ENCODE data around the gene POMT2.
"Not testable (repeated sequence)": the region's sequence is repeated elsewhere in the genome, so short reads cannot be mapped to it uniquely, and the experiment has no call there.

Gene POMT2

DNA sequence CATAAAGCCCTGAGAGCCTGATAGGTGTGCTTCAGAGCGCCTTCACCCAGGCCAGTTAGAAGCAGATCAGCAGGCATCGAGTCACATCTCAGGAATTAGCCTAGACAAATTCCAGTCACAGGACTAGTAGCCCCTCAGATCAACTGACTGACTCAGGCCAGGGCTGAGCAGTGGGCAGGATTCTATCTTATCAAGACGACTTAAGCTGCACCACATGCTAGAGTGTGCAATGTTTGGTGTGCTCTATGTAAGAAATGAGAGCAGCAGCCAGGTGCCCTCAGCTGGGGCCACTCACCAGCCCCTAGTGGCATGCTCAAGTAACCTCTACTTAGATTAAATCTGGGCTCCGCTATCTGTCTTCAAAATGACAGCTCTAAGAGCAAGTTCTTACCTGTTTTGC is 30.0 kb downstream of the POMT2 start:
- DNase-seq: no peak

DNA sequence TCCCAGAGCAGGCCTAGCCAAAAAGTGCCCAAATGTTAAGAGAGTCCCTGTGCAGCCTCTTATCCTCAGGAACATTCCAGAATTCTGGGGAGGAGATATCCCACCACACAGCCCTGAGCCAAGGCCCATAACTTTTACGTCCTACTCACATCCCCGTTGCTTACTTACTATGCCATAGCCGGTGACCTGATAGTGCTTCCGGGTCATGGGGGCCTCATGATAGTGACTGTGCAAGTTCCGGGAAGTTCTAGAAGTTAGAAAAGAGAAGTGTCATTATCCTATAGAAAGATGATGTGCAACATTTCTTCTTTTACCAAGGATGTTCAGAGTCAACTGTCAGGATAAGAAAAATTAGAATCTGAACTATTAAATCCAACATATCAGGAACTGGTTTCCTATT is 34.1 kb downstream of the POMT2 start:
- DNase-seq: no peak

DNA sequence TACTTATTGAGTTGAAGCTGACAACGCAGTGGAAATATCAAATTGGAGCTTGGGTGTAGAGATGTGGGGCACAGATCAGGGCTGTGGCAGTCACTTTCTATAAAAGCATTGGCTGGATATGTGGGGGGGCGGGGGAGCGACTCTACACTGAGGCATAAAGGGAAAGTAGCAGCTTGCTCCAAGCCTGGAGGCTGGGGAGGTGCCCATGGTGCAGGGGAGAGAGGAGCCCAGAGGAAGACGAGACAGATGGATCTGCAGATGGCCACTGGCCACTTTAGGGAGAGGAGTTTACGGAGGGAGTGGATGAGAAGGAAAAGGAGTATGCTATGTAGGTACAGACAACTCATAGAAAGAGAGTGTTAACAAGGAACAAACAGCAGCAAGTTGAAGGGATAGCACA is 36.2 kb downstream of the POMT2 start:
- DNase-seq: no peak

DNA sequence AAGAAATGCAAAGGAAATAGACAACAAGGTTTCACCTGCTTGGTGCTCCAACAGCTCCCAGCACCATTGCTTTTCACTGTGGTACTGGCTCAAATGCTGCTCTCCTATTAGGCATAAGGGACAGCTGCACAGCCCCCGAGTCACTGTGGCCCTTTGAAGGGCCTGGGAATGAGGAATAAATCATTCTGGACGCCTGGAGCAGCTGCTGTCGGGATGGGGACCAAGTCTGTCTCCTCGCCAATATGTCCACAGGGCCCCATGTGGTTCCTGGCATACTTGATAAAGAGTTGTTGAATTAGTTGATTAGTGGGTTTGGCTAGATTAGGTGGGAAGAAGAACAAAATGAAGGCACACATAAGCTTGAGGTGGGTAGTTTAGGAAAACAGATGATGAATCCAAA is 36.6 kb downstream of the POMT2 start:
- DNase-seq: no peak

DNA sequence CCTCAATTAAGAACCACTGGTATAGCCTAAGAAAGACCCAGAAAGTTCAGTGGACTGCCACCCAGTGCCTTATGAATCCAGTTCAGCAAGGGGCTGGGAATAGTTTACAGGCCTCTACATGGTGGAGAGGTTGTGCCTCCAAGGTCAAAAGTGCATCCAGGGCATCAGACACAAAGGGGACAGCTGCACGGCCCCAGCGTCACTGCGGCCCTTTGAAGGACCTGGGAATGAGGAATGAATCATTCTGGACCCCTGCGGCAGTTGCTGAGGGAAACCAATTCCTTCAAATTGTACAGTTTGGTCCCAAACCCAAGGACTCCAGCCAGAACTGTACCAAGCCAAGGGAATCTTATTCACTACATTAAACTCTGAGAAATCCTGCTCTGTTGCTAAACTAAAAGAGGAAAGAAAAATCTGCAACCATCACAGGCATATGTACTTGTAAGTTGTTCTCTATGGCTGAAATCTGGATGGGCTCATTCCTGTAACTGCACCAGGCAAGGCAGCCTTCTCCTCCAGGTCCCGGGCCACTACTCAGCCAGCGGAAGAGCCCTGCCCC is 38.8 kb downstream of the POMT2 start:
- no peak for DNase-seq

DNA sequence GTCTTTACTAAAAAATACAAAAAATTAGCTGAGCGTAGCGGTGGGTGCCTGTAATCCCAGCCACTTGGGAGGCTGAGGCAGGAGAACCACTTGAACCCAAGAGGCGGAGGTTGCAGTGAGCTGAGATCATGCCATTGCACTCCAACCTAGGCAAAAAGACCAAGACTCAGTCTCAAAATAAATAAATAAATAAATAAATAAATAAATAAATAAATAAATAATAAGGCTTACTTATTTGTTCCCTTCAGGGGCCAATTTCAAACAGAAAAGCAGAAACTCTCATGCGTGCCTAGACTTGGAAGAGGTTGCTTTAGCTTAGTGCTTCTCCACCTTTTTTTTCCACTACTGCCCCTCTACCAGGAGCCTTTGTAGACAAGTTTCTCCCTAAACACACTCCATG is 39.8 kb downstream of the POMT2 start:
- DNase-seq: not testable (repeated sequence)

DNA sequence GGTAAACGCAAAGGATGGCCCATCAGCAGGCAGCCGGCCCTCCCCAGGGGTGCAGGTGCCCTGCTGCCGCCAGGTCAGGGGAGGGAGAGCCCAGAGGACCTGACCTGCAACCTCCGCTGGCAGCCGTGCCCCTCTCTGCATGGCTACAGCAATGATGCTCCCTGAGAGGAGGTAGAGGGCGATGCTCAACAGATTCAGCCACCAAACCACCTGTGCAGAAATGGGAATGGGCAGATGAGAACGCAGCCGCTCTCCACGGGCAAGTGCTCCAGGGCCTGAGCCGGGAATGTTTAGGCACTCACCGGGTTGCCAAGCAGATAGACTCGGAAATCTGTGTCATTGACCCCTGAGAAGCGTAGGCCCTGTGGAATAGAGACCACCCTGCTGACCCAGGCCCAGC is 41.0 kb downstream of the POMT2 start:
- no peak for DNase-seq

DNA sequence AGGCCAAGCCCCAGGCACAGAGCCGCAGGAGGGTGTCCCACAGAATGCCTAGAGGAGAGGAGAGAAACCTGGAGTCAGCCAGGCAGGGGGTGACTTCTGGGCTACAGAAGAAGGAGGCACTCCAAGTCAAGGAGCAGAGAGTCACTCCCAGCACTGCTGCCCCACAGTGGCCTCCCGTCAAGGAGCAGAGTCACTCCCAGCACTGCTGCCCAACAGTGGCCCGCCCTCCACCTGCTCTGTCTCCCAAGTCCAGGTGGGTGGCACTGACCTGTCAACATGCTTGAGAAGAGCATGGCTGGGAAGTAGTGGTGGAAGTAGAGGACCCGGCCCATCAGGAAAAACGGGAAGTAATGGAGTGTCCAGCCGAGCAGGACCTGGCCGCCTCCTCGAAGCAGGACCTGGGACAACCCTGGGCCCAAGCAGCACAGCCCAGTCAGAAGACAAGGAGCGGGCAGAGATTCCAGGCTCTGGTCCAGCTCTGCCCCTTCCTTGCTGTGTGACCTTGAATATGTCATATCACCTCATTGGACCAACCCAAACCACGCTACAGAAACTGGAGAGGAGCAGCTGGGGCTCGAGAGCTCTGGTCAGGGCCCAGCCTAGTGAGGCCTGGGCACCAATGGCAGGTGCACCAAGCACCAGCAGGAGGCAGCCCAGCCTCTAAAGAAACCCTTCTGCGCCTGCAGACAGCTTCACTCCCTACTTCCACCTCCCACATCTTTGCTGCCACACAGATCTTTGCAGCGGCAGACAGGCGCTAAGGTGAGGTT is 42.0 kb downstream of the POMT2 start:
- DNase-seq: no peak

DNA sequence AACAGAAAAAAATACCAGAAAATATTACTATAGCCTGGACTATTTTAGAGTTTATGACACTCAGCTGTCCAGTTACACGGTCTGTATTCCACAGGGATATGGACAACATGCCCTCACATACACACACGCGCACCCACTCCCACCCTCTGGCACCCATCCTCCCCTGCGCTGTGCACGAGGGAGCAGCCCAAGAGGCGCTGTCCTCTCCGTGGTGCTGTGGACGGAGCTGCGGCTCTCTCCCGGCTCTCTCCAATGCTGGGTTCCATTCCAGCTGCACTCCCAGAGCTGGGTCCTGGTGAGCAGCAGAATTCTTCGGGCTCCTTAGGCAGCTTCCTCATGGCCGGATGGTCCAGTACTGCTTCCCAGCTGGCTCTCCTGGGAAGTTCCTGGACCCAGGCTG is 43.7 kb downstream of the POMT2 start:
- DNase-seq: no peak

DNA sequence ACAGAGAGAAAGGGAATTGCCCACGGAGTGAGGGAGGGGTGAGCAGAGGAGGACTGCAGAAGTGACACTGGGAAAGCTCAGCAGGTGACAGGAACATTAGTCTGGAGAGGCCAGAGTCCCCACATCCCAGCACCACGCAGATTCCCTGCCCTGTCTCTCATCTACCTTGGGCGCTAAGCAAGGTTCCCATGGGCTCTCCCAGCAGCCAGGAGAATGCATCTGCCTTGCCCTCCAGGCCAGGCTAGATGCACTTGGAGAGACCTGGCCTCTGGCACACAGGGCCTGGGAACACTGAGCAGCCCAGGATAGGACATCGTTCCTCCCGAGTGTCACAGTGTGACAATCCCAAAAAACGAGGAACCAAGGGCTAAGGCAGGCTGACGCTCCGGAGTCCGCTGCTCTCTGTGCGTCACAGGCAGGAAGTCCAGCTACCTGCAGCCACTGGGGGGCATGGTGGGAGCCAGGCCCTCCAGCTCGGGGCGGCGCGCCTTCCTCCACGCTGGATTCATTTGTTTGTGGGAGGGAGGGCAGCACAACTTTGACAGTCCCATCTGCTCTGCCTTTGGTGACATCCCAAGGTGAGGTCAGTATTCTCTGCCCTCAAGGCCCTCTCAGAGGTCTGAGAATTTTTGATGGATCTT is 44.3 kb downstream of the POMT2 start:
- no peak for DNase-seq

DNA sequence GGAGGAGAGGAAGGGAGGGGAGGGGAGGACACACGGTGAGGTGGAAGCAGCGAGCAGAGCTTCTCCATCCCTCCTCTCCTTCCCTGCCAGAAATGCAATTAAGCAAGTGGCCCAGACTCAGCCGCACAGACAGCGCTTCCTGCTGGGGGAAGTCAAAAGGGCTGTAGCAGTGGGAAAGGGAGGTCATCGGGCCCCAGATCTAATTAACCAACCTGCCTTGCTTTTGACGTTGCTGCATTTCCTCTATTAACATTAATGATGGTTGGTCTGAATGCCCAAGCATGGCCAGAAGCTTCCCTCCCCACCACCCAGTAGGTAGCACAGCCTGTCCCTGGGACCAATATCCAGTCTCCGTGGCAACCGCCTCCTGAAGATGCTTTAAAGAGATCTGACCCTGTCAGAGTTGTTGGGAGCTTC is 45.1 kb downstream of the POMT2 start:
- no peak for DNase-seq

DNA sequence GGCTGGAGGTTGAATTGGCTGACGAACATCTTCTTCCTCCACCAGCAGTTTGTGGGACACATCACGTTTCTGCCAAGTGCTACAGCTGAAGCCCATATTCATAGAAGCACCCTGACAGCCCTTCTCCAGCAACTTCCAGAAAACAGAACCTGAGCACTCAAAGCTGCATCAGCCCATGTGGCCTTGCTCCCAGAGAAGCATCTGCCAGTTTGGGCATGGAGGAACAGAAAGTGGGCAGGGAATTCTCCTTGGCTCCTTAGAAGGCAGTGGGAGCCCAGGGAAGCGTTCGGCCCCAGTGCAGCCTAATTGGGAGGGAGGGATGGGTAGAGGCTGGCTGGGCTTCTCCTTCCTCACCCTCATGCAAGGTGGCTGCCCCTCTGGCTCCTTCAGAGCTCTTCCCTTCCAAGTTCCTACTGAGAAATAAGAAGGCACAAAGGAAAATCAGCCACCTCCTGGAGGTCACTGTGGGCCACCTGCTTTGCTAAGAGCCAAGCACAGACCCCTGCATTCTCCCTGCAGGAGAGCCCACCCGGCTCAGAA is 45.6 kb downstream of the POMT2 start:
- no peak for DNase-seq

DNA sequence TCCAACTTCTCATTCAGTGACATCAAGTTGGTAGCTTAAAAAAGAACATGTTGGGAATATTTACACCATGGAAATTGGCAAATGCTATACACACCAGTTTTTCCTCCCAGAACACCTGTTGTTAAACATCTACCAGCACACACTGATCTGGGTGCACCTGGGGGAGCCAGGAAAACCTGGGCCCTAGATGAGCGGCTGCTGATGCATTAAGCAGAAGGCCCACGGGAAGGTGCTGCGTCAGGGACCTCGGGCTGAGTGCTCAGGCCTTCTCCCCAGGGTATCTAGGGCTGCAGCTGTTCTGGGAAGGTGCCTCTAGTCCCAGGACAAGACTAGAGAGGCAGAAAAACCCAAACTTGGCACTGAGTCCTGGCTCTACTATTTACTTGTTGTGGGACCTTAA is 46.9 kb downstream of the POMT2 start:
- no peak for DNase-seq

DNA sequence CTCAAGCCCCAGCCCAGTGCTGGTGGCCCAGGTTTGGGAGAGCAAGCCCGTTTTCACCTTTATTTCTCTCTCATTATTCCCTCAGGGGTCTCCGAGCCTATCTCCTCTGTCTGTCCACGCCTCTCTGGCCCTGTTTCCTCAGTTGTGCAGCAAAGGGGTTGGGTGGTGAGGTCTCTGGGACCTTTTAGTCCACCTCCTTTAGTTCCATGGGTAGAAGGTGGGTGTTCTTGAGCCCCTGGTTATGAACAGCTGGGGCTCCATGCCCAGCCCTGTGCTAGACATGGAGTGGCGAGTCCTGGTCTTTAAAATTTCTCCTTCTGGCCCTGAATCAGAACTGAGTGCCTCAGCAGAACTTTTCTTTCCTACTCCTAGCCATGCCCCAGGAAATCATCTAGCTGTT is 48.4 kb downstream of the POMT2 start:
- no peak for DNase-seq

DNA sequence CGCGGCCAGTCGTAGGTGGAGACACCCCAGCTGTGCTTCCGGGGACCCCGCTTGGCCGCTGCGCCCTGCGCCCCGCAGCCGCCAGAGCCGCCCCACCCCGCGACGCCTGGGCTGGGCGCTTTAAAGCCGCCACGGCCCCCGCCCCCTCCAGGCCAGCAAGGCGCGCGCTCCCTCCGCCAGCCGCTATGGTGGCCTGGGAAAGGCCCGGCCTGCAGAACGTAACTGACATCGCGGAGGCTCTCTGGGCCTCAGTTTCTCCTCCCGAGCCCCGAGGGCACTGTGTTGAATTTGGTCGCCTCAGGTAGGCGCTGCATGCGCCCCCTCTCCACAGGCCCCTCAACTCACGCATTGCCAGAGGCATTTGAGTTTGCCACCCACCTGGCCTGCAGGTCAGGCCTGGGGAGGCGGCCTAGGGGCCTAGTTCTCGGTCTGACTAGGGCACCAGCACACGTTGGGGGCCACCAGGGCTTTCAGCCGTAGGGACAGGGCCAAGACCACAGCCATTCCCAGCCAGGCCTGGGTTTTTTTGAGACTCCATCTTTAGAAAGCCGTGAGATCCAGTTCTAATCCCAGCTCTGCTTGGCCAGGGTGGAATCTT is 49.5 kb downstream of the POMT2 start, which contains the start of gene NGB:
Gene NGB, minus strand, starts transcription at position 94 of the 598 bp plus-strand sequence. CDS start 269 bp downstream, outside the sequence.
- no peak for DNase-seq

DNA sequence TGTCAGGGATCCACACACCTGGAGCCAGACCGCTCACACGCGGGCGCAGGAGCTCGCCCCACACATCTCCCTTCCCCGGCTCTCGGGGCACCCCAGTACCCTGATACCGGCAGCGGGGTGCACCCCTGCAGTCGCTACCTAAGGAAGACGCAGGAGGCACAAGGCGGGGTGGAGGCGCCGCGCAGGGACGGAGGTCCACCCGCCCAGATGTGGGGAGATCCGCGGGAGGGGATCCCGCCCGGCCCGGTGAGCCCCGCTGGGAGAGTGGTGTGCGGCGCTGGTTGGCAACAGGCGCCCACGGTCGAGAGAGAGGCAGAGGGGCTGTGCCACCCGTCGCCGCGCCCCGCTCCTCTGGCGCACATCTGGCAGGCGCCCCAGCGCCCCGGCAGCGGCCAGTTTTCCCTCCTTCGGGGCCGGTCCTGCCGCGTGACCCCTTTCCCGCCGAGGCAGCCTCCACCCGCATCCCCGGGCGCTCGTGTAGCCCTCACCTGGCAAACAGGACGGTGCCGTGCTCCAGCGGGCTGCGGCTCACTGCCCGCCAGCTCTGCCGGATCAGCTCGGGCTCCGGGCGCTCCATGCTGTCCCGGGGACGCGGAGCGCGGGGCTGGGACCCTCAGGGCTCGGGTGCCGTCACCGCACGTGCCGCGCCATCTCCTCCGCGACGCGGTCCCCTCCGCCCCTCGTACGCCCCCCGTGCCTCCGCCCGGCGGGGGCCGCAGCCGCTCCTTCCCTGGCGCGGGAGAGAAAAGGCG is 50.1 kb downstream of the POMT2 start:
- no peak for DNase-seq

DNA sequence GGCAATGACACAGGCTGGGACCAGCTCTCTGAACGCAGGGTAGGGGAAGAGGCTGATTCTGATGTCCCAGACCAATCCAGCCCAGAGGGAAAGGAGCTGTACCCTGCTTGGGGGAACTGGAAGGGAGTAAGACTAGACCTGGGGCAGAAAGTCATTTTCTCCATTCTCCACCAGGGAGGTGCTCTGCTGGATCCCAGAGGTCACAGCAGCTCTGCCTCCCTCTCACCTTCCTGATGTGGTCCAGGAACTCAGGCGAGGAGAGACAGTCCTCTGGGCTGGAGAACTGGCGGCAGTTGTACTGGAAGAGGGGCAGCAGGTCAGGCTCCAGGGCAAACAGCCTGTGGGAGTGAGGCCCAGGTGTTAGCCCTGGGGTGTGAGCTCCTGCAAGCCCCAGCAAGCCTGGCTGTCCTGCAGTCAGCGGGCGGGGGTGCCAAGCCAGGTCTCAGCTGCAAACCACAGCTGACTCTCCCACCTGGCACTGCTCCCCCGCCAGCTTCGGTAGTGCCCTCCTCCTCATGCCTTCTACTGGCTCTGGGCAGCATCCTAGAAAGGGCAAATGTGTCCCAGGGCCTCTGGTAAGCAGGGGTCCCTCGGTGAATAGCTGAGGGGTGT is 51.6 kb downstream of the POMT2 start:
- DNase-seq: no peak

DNA sequence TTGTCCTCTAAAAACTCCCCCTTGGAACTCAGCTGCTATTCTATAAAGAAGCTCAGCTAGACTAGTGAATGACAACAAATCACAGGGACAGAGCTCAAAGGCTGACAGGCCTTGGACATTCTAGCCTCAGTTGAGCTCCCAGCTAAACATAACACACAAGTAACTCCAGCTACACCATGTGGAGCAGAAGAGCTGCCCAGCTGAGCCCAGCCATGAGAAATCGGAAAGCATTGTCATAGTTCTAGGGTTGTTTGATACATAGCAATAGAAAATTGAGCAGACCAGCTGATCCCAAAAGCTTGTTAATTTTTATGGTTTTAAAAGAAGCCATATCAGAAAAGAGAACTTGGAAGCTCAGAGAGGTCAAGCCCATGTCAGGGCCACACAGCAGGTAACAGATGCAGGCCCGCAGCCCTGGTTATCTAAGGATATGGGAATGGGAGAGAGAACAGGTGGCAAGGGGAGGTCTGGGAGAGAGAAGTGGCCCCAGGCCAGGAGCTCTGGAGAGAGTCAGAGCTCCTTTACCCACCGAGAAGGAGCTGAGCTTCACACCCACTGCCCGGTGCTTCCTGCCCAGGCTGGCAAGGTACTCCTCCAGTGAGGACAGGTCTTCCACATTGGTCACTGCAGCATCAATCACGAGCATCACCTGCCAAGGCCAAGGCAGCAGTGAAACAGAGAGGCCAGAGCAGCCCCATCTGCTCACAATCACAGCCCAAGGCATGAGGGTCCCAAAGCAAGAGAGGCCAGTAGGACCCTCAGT is 52.6 kb downstream of the POMT2 start:
- no peak for DNase-seq

DNA sequence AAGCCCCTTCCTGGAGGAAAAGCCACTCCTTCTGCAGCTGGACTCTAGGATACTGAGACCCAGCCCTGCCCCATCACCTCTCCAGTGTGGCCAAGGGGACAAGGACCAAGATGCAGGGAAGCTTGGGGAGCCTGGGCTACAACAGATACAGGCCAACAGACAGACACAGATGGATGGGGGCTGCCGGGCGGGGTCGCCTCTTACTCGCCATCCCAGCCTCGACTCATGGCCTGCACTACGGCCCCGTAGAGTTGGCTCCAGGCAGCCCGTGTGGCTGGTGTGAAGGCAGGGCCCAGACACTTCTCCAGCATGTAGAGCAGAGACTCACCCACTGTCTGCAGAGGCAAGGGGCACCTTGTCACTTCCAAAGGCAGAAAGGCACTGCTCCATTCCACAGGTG is 54.3 kb downstream of the POMT2 start:
- no peak for DNase-seq

DNA sequence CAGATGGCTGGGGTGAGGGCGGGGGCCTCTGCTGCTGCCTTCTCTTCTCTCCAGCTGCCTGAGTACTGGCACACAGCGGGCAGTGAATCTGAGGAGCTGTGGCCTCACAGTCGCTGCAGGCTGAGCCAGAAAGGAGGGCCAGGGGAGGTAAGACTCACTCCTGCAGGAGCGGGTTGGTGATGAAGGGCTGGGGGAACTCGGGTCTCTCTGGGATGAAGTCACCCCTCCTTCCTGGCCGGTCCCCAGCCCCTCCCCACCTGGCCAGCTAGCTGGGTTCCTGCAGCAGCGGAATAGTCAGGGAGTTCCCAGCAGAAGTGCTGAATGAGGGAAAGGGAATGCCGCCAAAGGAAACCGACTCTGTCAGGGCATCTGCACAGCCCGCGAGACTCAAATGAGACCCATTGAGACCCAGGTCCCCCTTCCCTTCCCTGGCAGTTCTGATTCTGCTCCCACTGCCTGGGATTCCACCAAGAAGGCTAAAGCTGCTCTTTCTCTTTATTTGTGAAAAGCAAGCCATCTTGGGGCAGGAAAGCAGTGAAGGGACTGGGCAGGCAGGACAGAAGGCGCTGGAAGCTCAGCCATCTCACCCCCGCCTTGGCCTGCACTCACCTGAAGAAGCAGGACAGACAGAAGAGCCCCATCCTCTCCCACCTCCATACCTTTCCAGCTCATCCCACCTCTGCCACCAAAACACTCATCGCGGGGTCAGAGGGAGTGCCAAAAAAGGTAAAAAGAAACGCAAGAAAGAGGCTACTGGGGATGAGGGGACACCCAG is 54.9 kb downstream of the POMT2 start:
- DNase-seq: no peak

DNA sequence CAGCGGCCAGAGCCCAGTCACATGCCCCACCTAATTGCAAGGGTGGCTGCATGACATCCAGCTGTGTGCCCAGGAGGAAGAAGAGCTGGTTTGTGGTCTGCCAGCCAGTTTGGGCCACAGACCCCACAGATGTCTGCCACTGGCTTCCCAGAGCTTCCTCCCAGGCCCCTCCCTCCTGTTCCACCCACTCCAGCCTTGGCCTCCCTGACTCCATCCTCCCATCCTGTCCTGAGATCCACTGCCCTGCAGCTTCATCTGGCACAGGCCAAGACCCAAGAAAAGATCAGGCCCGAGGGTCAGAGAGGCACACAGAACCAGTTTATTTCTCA is 55.5 kb downstream of the POMT2 start:
- no peak for DNase-seq
